Sigmoid colon (tissue), 7 donors: ENCODE data around the gene MYCBPAP. TPM values are rescaled to one million over a fixed set of nuclear protein-coding genes. Genes with fewer than 3 reads are reported as not detected.
A peak's percentile ranks its signal among the peaks of the same experiment; 100 is the strongest.
"Not testable (repeated sequence)": the region's sequence is repeated elsewhere in the genome, so short reads cannot be mapped to it uniquely, and the experiment has no call there.

Experiments used
- DNase-seq: peaks from one replicate; pipeline ENCODE4 v3.0.0-alpha.2; 2019
- H3K27ac ChIP-seq, 4 donors: fragments of 200-600 bp; sonication (generic); one replicate each; pipeline ENCODE4 v1.5.1; 2016 to 2019; ENCODE audit warnings: mild to moderate bottlenecking in 1 of 4
- H3K27me3 ChIP-seq, 3 donors: fragments of 200-600 bp; sonication (generic); one replicate each; pipeline ENCODE4 v1.5.1; 2019; ENCODE audit warnings: mild to moderate bottlenecking in 1 of 3
- H3K36me3 ChIP-seq, 4 donors: fragments of 200-600 bp; sonication (generic); one replicate each; pipeline ENCODE4 v1.5.1; 2016 to 2019
- H3K4me1 ChIP-seq, 4 donors: fragments of 200-600 bp; sonication (generic); one replicate each; pipeline ENCODE4 v1.5.1; 2017 to 2019
- H3K4me3 ChIP-seq, 4 donors: fragments of 200-600 bp; sonication (generic); one replicate each; pipeline ENCODE4 v1.5.1; 2017 to 2019; ENCODE audit warnings: mild to moderate bottlenecking in 2 of 4, moderate library complexity in 1 of 4
- H3K9me3 ChIP-seq, 4 donors: fragments of 200-600 bp in 3 of 4; sonication (generic) in 3 of 4; one replicate each; pipeline versions ENCODE4 v1.5.1 to v1.6.1; 2013 to 2019
- CTCF ChIP-seq, 4 experiments: fragments of 450-650 bp in 3 of 4; fragments of 200-600 bp in 1 of 4; IDR thresholded peaks; one replicate each; pipeline ENCODE4 v1.5.1; 2016 to 2019; ENCODE audit warnings: antibody characterized with exemption in 4 of 4, mild to moderate bottlenecking in 3 of 4, moderate library complexity in 2 of 4
- EP300 ChIP-seq, 4 donors: sonication (generic); formaldehyde crosslinking; IDR thresholded peaks; one replicate each; pipeline ENCODE4 v1.6.1; 2017; ENCODE audit warnings: antibody characterized with exemption in 4 of 4
- POLR2A ChIP-seq, 2 donors: fragments of 450-650 bp; IDR thresholded peaks; one replicate each; pipeline ENCODE4 v1.6.1; 2016; ENCODE audit warnings: antibody characterized with exemption in 2 of 2, mild to moderate bottlenecking in 2 of 2, moderate library complexity in 2 of 2
- POLR2AphosphoS5 ChIP-seq, 4 donors: sonication (generic); formaldehyde crosslinking; IDR thresholded peaks; one replicate each; pipeline ENCODE4 v1.6.1; 2017; ENCODE audit warnings: antibody characterized with exemption in 4 of 4
- WGBS, 2 donors: extraction: QIAGEN DNeasy Blood & Tissue Kit; methylation state at CpG; one replicate each; pipeline ENCODE4 v1.1.7; 2013; 5-methylcytosine and 5-hydroxymethylcytosine counted together
- intact Hi-C: fragments of 100-400 bp; cut with DNase I; formaldehyde crosslinking; loops from one replicate; pipeline ENCODE4 v1.15.1; 2023
- polyA plus RNA-seq, 3 donors: library from polyadenylated mRNA; stranded (reverse); fragments of 200-250 nt; gene quantifications; one replicate each; pipeline ENCODE4 v1.2.3, GENCODE V29; 2013
- total RNA-seq, 4 donors: library from RNA; depleted of rRNA; stranded (reverse); fragments of >200 nt; gene quantifications; one replicate each; pipeline ENCODE4 v1.1.0, GENCODE V29; 2016
- donor health status: healthy with polysubstance abuse.
- donor health status: Bipolar disorder and iron deficiency.
- donor health status: healthy.

Gene MYCBPAP
- total and polyA plus RNA-seq, 7 donors = 0.23 to 2.5 (median 1.7) TPM; not detected in 1

- H3K4me3 ChIP-seq = no peak overlapping the region
- no peak overlapping the region for H3K27ac ChIP-seq
- TF ChIP-seq EP300 (IDR thresholded peaks at IDR 0.05) = no peak
- no peak for TF ChIP-seq CTCF (IDR thresholded peaks at IDR 0.05)
- TF ChIP-seq POLR2AphosphoS5 (IDR thresholded peaks at IDR 0.05) = no peak
- TF ChIP-seq POLR2A (IDR thresholded peaks at IDR 0.05) = no peak
- intact Hi-C loops = no loop called here
- H3K36me3 ChIP-seq = no peaks in the 10 kb centered on the region
- peak; percentile 43 for DNase-seq
- H3K9me3 ChIP-seq = no peaks in the 10 kb centered on the region
- WGBS, 2 donors = 79 to 81% methylated on average over 22 of the region's 22 CpGs
- H3K4me1 ChIP-seq = peaks cover 0 to 18% (median 14%) of the 10 kb centered on the region in 4 donors
- peaks cover 16 to 37% (median 25%) of the 10 kb centered on the region in 3 donors for H3K27me3 ChIP-seq
Measured at GRCh38 chr17:50471009-50471905, 37.0 kb upstream of the MYCBPAP start.

- Histone ChIP-seq H3K4me1 (peaks cover 0 to 18% (median 14%) of the 10 kb centered on the region in 4 donors), H3K9me3 (no peaks in the 10 kb centered on the region), H3K27me3 (peaks cover 16 to 42% (median 29%) of the 10 kb centered on the region in 3 donors), H3K27ac (no peak overlapping the region), H3K4me3 (no peak overlapping the region), H3K36me3 (no peaks in the 10 kb centered on the region)
- WGBS, 2 donors = 95 to 98% methylated on average over 10 of the region's 10 CpGs
- intact Hi-C loops = no loop called here
- TF ChIP-seq POLR2AphosphoS5 (IDR thresholded peaks at IDR 0.05) = no peak
- TF ChIP-seq EP300 (IDR thresholded peaks at IDR 0.05) = no peak
- TF ChIP-seq CTCF (IDR thresholded peaks at IDR 0.05) = no peak
- TF ChIP-seq POLR2A (IDR thresholded peaks at IDR 0.05) = no peak
- DNase-seq = no peak
Measured at GRCh38 chr17:50472286-50472685, 36.0 kb upstream of the MYCBPAP start.

- H3K36me3 ChIP-seq, DNase-seq, intact Hi-C loops, H3K27ac ChIP-seq, H3K9me3 ChIP-seq, H3K4me3 ChIP-seq: not testable (repeated sequence)
- WGBS, 2 donors = 92 to 94% methylated on average over 13 of the region's 13 CpGs
- H3K27me3 ChIP-seq = peaks cover 16 to 40% (median 26%) of the 10 kb centered on the region in 3 donors
- H3K4me1 ChIP-seq = peaks cover 0 to 20% (median 14%) of the 10 kb centered on the region in 4 donors
Measured at GRCh38 chr17:50472761-50473161, 35.5 kb upstream of the MYCBPAP start.

GRCh38 chr17:50473901-50474300 is 34.3 kb upstream of the MYCBPAP start:
- intact Hi-C loops = no loop called here
- no peak for DNase-seq
- TF ChIP-seq CTCF (IDR thresholded peaks at IDR 0.05) (no peak), EP300 (IDR thresholded peaks at IDR 0.05) (no peak), POLR2AphosphoS5 (IDR thresholded peaks at IDR 0.05) (no peak), POLR2A (IDR thresholded peaks at IDR 0.05) (no peak)

GRCh38 chr17:50474523-50474922 is 33.7 kb upstream of the MYCBPAP start:
- Histone ChIP-seq H3K4me1 (peaks cover 0 to 13% (median 4%) of the 10 kb centered on the region in 4 donors), H3K36me3 (no peaks in the 10 kb centered on the region), H3K27ac (no peak overlapping the region), H3K9me3 (no peaks in the 10 kb centered on the region), H3K27me3 (peaks cover 3 to 22% (median 8%) of the 10 kb centered on the region in 3 donors), H3K4me3 (no peak overlapping the region)
- DNase-seq = no peak
- intact Hi-C loops = no loop called here
- TF ChIP-seq EP300 (IDR thresholded peaks at IDR 0.05) (no peak), CTCF (IDR thresholded peaks at IDR 0.05) (no peak), POLR2AphosphoS5 (IDR thresholded peaks at IDR 0.05) (no peak), POLR2A (IDR thresholded peaks at IDR 0.05) (no peak)
- 80 to 88% methylated on average over 6 of the region's 6 CpGs for WGBS, 2 donors

More at GRCh38 chr17:50473901-50474300, 34.3 kb upstream of the MYCBPAP start:
- H3K4me1 ChIP-seq = peaks cover 0 to 17% (median 9%) of the 10 kb centered on the region in 4 donors
- H3K4me3 ChIP-seq = no peak overlapping the region
- no peak overlapping the region for H3K27ac ChIP-seq
- WGBS, 2 donors = 87 to 94% methylated on average over 11 of the region's 11 CpGs
- H3K27me3 ChIP-seq = peaks cover 9 to 28% (median 14%) of the 10 kb centered on the region in 3 donors
- no peaks in the 10 kb centered on the region for H3K36me3 ChIP-seq
- H3K9me3 ChIP-seq = no peaks in the 10 kb centered on the region
